Measurements from ENCODE around the gene DCAF16.

The DCAF16 gene

GRCh38 chr4:17846266-17846665 lies 35.7 kb upstream of the DCAF16 start:
- Histone ChIP-seq H3K56ac (ENCODE audit: low read length) (no peak overlapping the region), H2BK120ac (ENCODE audit: low read depth, low read length) (no peak overlapping the region), H4K8ac (ENCODE audit: low read depth, low read length) (no peak overlapping the region), H3K4ac (ENCODE audit: low read depth, low read length) (no peak overlapping the region), H3K79me2 (ENCODE audit: control insufficient read depth, insufficient read depth, low read length) (no peaks in the 10 kb centered on the region), H3K79me1 (ENCODE audit: low read length) (no peaks in the 10 kb centered on the region), H2BK15ac (replicated peaks; ENCODE audit: low read depth) (no peak overlapping the region), H2BK5ac (ENCODE audit: low read length) (no peak overlapping the region), H3K9ac (ENCODE audit: low read length) (no peak overlapping the region), H3K4me3 (ENCODE audit: low read length) (no peak overlapping the region), H3K23ac (ENCODE audit: low read length) (no peak overlapping the region), H3K4me2 (ENCODE audit: low read length) (no peak overlapping the region), H3K18ac (ENCODE audit: low read length) (no peak overlapping the region), H3K27ac (ENCODE audit: low read depth, low read length) (no peak overlapping the region), H3K36me3 (ENCODE audit: control insufficient read depth, insufficient read depth, low read length) (peaks cover 6% of the 10 kb centered on the region), H2AK5ac (ENCODE audit: low read length) (no peak overlapping the region), H3K4me1 (ENCODE audit: control insufficient read depth, low read depth, low read length) (no peaks in the 10 kb centered on the region), H4K5ac (ENCODE audit: low read length) (no peak overlapping the region), H3K27me3 (ENCODE audit: insufficient read depth, low read length, poor library complexity) (no peaks in the 10 kb centered on the region)
- DNase-seq: no peak
- WGBS (ENCODE audit: extremely low coverage, insufficient coverage, low lambda C conversion rate): no CpG with 5 or more reads among the region's 2 CpGs

DNA sequence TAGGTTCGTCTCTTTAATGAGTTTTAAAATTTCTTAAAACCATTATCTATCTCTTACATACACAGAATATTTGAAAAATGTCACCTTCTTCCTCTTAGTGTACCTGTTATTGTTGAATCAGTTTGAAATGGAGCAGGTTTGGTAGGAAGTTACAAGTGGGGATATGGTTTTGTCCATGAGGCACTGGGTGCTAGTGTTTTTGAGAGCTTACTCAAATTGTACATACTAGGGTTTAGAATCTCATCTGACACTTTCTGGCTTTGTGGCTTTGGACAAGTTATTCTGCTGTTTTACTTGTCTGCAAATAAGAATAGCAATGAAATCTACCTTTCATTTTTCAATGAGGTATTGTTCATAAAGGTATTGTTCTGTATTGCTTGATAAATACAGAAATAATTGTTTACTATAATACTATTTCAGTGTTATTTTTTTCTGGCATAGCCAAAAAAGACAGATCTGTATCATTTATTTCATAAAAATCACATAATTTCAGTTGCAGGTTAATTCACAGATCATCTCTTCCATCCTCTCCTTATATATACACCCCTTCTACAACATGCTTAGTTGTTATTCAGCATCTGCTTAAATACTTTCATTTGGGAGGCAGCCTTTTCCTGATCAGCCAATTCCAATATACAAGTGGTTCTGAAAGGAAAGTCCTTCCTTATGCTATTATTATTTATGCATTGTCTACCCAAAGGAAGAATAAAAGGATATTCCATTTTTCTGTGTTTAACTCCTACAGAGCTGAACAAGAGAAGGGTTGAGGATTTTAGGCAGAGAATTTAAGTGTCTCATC lies 13.5 kb upstream of the DCAF16 start:
- Histone ChIP-seq H3K4me1 (ENCODE audit: control insufficient read depth, low read depth, low read length) (no peaks in the 10 kb centered on the region), H2BK120ac (ENCODE audit: low read depth, low read length) (no peak overlapping the region), H4K5ac (ENCODE audit: low read length) (no peak overlapping the region), H3K23ac (ENCODE audit: low read length) (no peak overlapping the region), H3K18ac (ENCODE audit: low read length) (no peak overlapping the region), H3K27me3 (ENCODE audit: insufficient read depth, low read length, poor library complexity) (no peaks in the 10 kb centered on the region), H3K27ac (ENCODE audit: low read depth, low read length) (no peak overlapping the region), H2AK5ac (ENCODE audit: low read length) (no peak overlapping the region), H3K36me3 (ENCODE audit: control insufficient read depth, insufficient read depth, low read length) (peaks cover 2% of the 10 kb centered on the region), H2BK15ac (replicated peaks; ENCODE audit: low read depth) (no peak overlapping the region), H3K4ac (ENCODE audit: low read depth, low read length) (no peak overlapping the region), H4K8ac (ENCODE audit: low read depth, low read length) (no peak overlapping the region), H3K79me2 (ENCODE audit: control insufficient read depth, insufficient read depth, low read length) (no peaks in the 10 kb centered on the region), H3K9ac (ENCODE audit: low read length) (no peak overlapping the region), H2BK5ac (ENCODE audit: low read length) (no peak overlapping the region), H3K79me1 (ENCODE audit: low read length) (no peaks in the 10 kb centered on the region), H3K56ac (ENCODE audit: low read length) (no peak overlapping the region), H3K4me2 (ENCODE audit: low read length) (no peak overlapping the region), H3K4me3 (ENCODE audit: low read length) (no peak overlapping the region)
- WGBS (ENCODE audit: extremely low coverage, insufficient coverage, low lambda C conversion rate): no CpG with 5 or more reads among the region's 1 CpG
- DNase-seq: no peak

DNA sequence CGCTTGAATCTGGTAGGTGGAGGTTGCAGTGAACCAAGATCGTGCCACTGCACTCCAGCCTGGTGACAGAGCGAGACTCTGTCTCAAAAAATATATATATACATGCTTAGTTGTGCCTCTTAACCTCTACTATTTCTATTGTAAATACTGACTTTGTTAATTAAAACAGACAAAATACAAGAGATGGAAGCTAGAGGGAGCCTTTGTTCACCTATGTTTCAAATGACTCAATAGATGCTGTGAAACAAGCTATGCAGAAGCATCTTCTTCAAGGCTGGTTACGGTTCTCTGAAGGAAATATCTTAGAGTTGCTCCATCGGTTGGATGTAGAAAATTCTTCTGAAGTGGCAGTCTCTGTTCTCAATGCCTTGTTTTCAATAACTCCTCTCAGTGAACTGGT lies 6.5 kb upstream of the DCAF16 start:
- no peaks in the 10 kb centered on the region for H3K27me3 ChIP-seq (ENCODE audit: insufficient read depth, low read length, poor library complexity)
- no peak overlapping the region for H2BK15ac ChIP-seq (replicated peaks; ENCODE audit: low read depth)
- no peaks in the 10 kb centered on the region for H3K36me3 ChIP-seq (ENCODE audit: control insufficient read depth, insufficient read depth, low read length)
- H3K4ac ChIP-seq (ENCODE audit: low read depth, low read length): no peak overlapping the region
- no peak overlapping the region for H3K56ac ChIP-seq (ENCODE audit: low read length)
- H2BK120ac ChIP-seq (ENCODE audit: low read depth, low read length): no peak overlapping the region
- H3K23ac ChIP-seq (ENCODE audit: low read length): no peak overlapping the region
- no peak overlapping the region for H3K4me3 ChIP-seq (ENCODE audit: low read length)
- H4K5ac ChIP-seq (ENCODE audit: low read length): no peak overlapping the region
- WGBS (ENCODE audit: extremely low coverage, insufficient coverage, low lambda C conversion rate): no CpG with 5 or more reads among the region's 5 CpGs
- H2BK5ac ChIP-seq (ENCODE audit: low read length): no peak overlapping the region
- H3K4me1 ChIP-seq (ENCODE audit: control insufficient read depth, low read depth, low read length): no peaks in the 10 kb centered on the region
- no peak overlapping the region for H3K9ac ChIP-seq (ENCODE audit: low read length)
- no peak overlapping the region for H3K18ac ChIP-seq (ENCODE audit: low read length)
- no peak overlapping the region for H3K4me2 ChIP-seq (ENCODE audit: low read length)
- H3K79me1 ChIP-seq (ENCODE audit: low read length): no peaks in the 10 kb centered on the region
- no peak overlapping the region for H4K8ac ChIP-seq (ENCODE audit: low read depth, low read length)
- H3K27ac ChIP-seq (ENCODE audit: low read depth, low read length): no peak overlapping the region
- no peak overlapping the region for H2AK5ac ChIP-seq (ENCODE audit: low read length)
- peak; percentile 53 for DNase-seq
- peaks cover 20% of the 10 kb centered on the region for H3K79me2 ChIP-seq (ENCODE audit: control insufficient read depth, insufficient read depth, low read length)

GRCh38 chr4:17816142-17816541 lies 5.6 kb upstream of the DCAF16 start:
- H3K4me1 ChIP-seq (ENCODE audit: control insufficient read depth, low read depth, low read length): no peaks in the 10 kb centered on the region
- H4K5ac ChIP-seq (ENCODE audit: low read length): no peak overlapping the region
- no peak for DNase-seq
- no peaks in the 10 kb centered on the region for H3K79me1 ChIP-seq (ENCODE audit: low read length)
- no peak overlapping the region for H3K18ac ChIP-seq (ENCODE audit: low read length)
- H2AK5ac ChIP-seq (ENCODE audit: low read length): no peak overlapping the region
- H3K4ac ChIP-seq (ENCODE audit: low read depth, low read length): no peak overlapping the region
- H2BK120ac ChIP-seq (ENCODE audit: low read depth, low read length): no peak overlapping the region
- H3K27me3 ChIP-seq (ENCODE audit: insufficient read depth, low read length, poor library complexity): no peaks in the 10 kb centered on the region
- no peaks in the 10 kb centered on the region for H3K36me3 ChIP-seq (ENCODE audit: control insufficient read depth, insufficient read depth, low read length)
- H3K79me2 ChIP-seq (ENCODE audit: control insufficient read depth, insufficient read depth, low read length): peaks cover 29% of the 10 kb centered on the region
- H3K23ac ChIP-seq (ENCODE audit: low read length): no peak overlapping the region
- no peak overlapping the region for H2BK5ac ChIP-seq (ENCODE audit: low read length)
- H3K4me2 ChIP-seq (ENCODE audit: low read length): no peak overlapping the region
- no peak overlapping the region for H3K4me3 ChIP-seq (ENCODE audit: low read length)
- H4K8ac ChIP-seq (ENCODE audit: low read depth, low read length): no peak overlapping the region
- no peak overlapping the region for H3K56ac ChIP-seq (ENCODE audit: low read length)
- no peak overlapping the region for H3K9ac ChIP-seq (ENCODE audit: low read length)
- no CpG with 5 or more reads among the region's 12 CpGs for WGBS (ENCODE audit: extremely low coverage, insufficient coverage, low lambda C conversion rate)
- no peak overlapping the region for H2BK15ac ChIP-seq (replicated peaks; ENCODE audit: low read depth)
- H3K27ac ChIP-seq (ENCODE audit: low read depth, low read length): no peak overlapping the region

- H3K4me2 ChIP-seq (ENCODE audit: low read length): no peak overlapping the region
- no peak overlapping the region for H3K56ac ChIP-seq (ENCODE audit: low read length)
- H3K27ac ChIP-seq (ENCODE audit: low read depth, low read length): no peak overlapping the region
- no peak overlapping the region for H3K4ac ChIP-seq (ENCODE audit: low read depth, low read length)
- no peak overlapping the region for H3K4me3 ChIP-seq (ENCODE audit: low read length)
- H3K9ac ChIP-seq (ENCODE audit: low read length): no peak overlapping the region
- WGBS (ENCODE audit: extremely low coverage, insufficient coverage, low lambda C conversion rate): no CpG with 5 or more reads among the region's 3 CpGs
- H3K27me3 ChIP-seq (ENCODE audit: insufficient read depth, low read length, poor library complexity): no peaks in the 10 kb centered on the region
- H3K79me1 ChIP-seq (ENCODE audit: low read length): no peaks in the 10 kb centered on the region
- H3K79me2 ChIP-seq (ENCODE audit: control insufficient read depth, insufficient read depth, low read length): peaks cover 43% of the 10 kb centered on the region
- H3K18ac ChIP-seq (ENCODE audit: low read length): no peak overlapping the region
- H4K5ac ChIP-seq (ENCODE audit: low read length): no peak overlapping the region
- no peak overlapping the region for H2BK15ac ChIP-seq (replicated peaks; ENCODE audit: low read depth)
- H4K8ac ChIP-seq (ENCODE audit: low read depth, low read length): no peak overlapping the region
- no peak overlapping the region for H2AK5ac ChIP-seq (ENCODE audit: low read length)
- no peak overlapping the region for H3K23ac ChIP-seq (ENCODE audit: low read length)
- no peak overlapping the region for H2BK120ac ChIP-seq (ENCODE audit: low read depth, low read length)
- no peaks in the 10 kb centered on the region for H3K4me1 ChIP-seq (ENCODE audit: control insufficient read depth, low read depth, low read length)
- H3K36me3 ChIP-seq (ENCODE audit: control insufficient read depth, insufficient read depth, low read length): no peaks in the 10 kb centered on the region
- no peak overlapping the region for H2BK5ac ChIP-seq (ENCODE audit: low read length)
- peak; percentile 23 for DNase-seq
These were observed 3.6 kb upstream of the DCAF16 start for GRCh38 chr4:17814140-17814539.

DNA sequence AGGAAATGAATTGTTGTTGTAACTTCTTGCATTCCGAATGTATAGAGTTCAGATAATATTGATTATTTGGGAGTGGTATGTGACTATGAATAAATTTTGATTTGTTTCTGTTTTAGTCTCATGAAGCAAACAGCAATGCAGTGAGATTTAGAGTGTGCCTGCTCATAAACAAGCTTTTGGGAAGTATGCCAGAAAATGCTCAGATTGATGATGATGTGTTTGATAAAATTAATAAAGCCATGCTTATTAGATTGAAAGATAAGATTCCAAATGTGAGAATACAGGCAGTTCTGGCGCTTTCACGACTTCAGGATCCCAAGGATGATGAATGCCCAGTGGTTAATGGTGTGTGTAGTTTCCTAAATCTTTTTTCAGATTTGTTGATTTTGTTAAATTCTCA lies 2.2 kb upstream of the DCAF16 start:
- H3K4ac ChIP-seq (ENCODE audit: low read depth, low read length): no peak overlapping the region
- H3K23ac ChIP-seq (ENCODE audit: low read length): no peak overlapping the region
- H3K4me1 ChIP-seq (ENCODE audit: control insufficient read depth, low read depth, low read length): peaks cover under 1% of the 10 kb centered on the region
- peak overlapping the region; percentile 53 for H3K9ac ChIP-seq (ENCODE audit: low read length)
- no peak overlapping the region for H2BK15ac ChIP-seq (replicated peaks; ENCODE audit: low read depth)
- no peaks in the 10 kb centered on the region for H3K27me3 ChIP-seq (ENCODE audit: insufficient read depth, low read length, poor library complexity)
- no peak for DNase-seq
- H3K79me2 ChIP-seq (ENCODE audit: control insufficient read depth, insufficient read depth, low read length): peaks cover 51% of the 10 kb centered on the region
- H3K79me1 ChIP-seq (ENCODE audit: low read length): no peaks in the 10 kb centered on the region
- H2BK5ac ChIP-seq (ENCODE audit: low read length): no peak overlapping the region
- H4K5ac ChIP-seq (ENCODE audit: low read length): no peak overlapping the region
- no peak overlapping the region for H4K8ac ChIP-seq (ENCODE audit: low read depth, low read length)
- no peak overlapping the region for H3K27ac ChIP-seq (ENCODE audit: low read depth, low read length)
- H3K36me3 ChIP-seq (ENCODE audit: control insufficient read depth, insufficient read depth, low read length): no peaks in the 10 kb centered on the region
- no peak overlapping the region for H3K18ac ChIP-seq (ENCODE audit: low read length)
- no peak overlapping the region for H2AK5ac ChIP-seq (ENCODE audit: low read length)
- H3K56ac ChIP-seq (ENCODE audit: low read length): no peak overlapping the region
- no CpG with 5 or more reads among the region's 3 CpGs for WGBS (ENCODE audit: extremely low coverage, insufficient coverage, low lambda C conversion rate)
- no peak overlapping the region for H3K4me2 ChIP-seq (ENCODE audit: low read length)
- no peak overlapping the region for H2BK120ac ChIP-seq (ENCODE audit: low read depth, low read length)
- no peak overlapping the region for H3K4me3 ChIP-seq (ENCODE audit: low read length)

Measured in mesendoderm (in vitro differentiated cells).